ENCODE measurements around the gene SAV1.

DNA sequence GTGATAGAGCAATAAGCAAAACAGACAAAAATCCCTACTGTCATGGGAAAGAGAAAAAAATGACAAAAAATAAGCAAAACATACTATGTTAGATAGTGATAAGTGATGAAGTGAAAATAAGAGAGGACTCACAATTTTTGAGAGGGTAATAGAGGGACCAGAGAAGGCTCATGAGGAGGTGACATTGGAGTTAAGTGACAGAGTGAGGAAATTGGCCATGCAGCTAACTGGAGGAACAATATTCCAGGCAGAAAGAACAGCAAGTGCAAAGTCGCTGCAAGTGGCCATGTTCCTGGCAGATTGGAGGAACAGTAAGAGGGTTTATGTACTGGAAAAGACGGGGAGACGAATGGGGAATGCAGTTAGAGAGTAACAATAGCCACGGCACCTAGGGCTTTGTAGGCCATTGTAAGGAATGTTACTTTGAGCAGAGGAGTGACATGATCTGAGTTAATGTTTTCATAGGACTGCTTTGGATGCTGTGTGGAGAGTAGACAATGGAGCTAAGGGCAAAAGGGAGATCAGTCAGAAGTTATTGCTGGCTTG lies 1.4 kb upstream of the SAV1 start:
- TF ChIP-seq, protein P1, sequence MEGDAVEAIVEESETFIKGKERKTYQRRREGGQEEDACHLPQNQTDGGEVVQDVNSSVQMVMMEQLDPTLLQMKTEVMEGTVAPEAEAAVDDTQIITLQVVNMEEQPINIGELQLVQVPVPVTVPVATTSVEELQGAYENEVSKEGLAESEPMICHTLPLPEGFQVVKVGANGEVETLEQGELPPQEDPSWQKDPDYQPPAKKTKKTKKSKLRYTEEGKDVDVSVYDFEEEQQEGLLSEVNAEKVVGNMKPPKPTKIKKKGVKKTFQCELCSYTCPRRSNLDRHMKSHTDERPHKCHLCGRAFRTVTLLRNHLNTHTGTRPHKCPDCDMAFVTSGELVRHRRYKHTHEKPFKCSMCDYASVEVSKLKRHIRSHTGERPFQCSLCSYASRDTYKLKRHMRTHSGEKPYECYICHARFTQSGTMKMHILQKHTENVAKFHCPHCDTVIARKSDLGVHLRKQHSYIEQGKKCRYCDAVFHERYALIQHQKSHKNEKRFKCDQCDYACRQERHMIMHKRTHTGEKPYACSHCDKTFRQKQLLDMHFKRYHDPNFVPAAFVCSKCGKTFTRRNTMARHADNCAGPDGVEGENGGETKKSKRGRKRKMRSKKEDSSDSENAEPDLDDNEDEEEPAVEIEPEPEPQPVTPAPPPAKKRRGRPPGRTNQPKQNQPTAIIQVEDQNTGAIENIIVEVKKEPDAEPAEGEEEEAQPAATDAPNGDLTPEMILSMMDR (conservative IDR thresholded peaks at IDR 0.05; ENCODE audit: low read length), result no peak
- no peak for TF ChIP-seq EZH2phosphoT487 (IDR thresholded peaks at IDR 0.05; ENCODE audit: borderline replicate concordance)

Data from Loucy (cell line).